ENCODE data around the gene SLC2A13.

- no peak for TF ChIP-seq SP1 (IDR thresholded peaks at IDR 0.05; ENCODE audit: low read depth, low read length)
- TF ChIP-seq POLR2A (IDR thresholded peaks at IDR 0.05; ENCODE audit: low read depth, low read length): no peak
- no peak for TF ChIP-seq CTCF (IDR thresholded peaks at IDR 0.05 in 2 of 3, conservative IDR thresholded peaks at IDR 0.05 in 1 of 3; ENCODE audit: control insufficient read depth in 2 of 3, extremely low read depth in 1 of 3, insufficient read depth in 1 of 3, low read depth in 3 of 3, low read length in 3 of 3)
- no peak for TF ChIP-seq SREBF2 (IDR thresholded peaks at IDR 0.05; ENCODE audit: low read length)
- TF ChIP-seq EZH2 (IDR thresholded peaks at IDR 0.05; ENCODE audit: borderline replicate concordance, control insufficient read depth, low read depth, low read length): no peak
- no peak for TF ChIP-seq PAX8 (IDR thresholded peaks at IDR 0.05)
- no peak for TF ChIP-seq CHD1 (IDR thresholded peaks at IDR 0.05; ENCODE audit: low read depth, low read length)
- no peak for TF ChIP-seq ATF7 (IDR thresholded peaks at IDR 0.05; ENCODE audit: low read depth)
- TF ChIP-seq STAT1 (conservative IDR thresholded peaks at IDR 0.05): no peak
- TF ChIP-seq CREM (IDR thresholded peaks at IDR 0.05; ENCODE audit: low read depth): no peak
- TF ChIP-seq USF1 (IDR thresholded peaks at IDR 0.05; ENCODE audit: borderline replicate concordance, extremely low read length, insufficient read depth, low read depth, low read length): no peak
Measured at GRCh38 chr12:40055228-40055579, 50.7 kb downstream of the SLC2A13 start.

Data from GM12878 (cell line).